ENCODE measurements around the gene RPL18.

Gene RPL18

DNA sequence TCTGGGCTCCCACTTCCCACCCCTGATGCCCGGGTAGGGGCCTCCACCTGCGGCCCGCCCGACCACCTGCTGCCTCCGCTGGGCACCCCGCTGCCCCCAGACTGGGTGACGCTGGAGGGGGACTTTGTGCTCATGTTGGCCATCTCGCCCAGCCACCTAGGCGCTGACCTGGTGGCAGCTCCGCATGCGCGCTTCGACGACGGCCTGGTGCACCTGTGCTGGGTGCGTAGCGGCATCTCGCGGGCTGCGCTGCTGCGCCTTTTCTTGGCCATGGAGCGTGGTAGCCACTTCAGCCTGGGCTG is 10.3 kb upstream of the RPL18 start:
- no peak for DNase-seq

DNA sequence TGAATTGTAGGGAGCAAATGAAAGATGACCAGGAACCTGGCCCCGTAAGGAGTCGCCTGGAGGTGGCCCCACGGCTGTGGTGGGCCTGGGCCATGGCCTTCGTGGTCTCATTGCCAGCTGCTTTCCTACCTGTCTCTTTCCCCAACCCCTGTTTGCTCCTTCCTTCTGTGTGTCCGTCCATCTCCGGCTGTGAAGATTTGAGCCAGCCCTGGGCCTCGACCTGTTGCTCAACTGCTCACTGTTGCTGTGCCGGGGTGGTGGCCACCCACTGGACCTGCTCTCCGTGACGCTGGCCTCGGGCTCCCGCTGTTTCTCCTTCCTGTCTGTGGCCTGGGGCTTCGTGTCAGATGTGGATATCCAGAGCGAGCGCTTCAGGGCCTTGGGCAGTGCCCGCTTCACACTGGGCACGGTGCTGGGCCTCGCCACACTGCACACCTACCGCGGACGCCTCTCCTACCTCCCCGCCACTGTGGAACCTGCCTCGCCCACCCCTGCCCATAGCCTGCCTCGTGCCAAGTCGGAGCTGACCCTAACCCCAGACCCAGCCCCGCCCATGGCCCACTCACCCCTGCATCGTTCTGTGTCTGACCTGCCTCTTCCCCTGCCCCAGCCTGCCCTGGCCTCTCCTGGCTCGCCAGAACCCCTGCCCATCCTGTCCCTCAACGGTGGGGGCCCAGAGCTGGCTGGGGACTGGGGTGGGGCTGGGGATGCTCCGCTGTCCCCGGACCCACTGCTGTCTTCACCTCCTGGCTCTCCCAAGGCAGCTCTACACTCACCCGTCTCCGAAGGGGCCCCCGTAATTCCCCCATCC is 9.7 kb upstream of the RPL18 start:
- no peak for DNase-seq

DNA sequence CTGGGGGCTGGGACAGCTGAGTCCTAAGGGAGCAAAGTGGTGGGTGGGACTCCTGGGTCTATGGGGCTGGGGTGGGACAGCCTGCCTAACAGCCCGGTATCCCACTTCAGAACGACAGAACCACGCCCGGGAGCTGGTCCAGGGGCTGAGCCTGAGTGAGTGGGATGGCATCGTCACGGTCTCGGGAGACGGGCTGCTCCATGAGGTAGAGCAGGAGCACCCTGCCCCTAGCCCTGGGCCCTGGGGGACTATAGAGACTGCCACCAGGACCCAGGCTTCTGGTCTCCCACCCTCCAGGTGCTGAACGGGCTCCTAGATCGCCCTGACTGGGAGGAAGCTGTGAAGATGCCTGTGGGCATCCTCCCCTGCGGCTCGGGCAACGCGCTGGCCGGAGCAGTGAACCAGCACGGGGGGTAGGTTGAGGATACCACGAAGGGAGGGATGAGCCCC is 8.9 kb upstream of the RPL18 start:
- DNase-seq, result no peak

DNA sequence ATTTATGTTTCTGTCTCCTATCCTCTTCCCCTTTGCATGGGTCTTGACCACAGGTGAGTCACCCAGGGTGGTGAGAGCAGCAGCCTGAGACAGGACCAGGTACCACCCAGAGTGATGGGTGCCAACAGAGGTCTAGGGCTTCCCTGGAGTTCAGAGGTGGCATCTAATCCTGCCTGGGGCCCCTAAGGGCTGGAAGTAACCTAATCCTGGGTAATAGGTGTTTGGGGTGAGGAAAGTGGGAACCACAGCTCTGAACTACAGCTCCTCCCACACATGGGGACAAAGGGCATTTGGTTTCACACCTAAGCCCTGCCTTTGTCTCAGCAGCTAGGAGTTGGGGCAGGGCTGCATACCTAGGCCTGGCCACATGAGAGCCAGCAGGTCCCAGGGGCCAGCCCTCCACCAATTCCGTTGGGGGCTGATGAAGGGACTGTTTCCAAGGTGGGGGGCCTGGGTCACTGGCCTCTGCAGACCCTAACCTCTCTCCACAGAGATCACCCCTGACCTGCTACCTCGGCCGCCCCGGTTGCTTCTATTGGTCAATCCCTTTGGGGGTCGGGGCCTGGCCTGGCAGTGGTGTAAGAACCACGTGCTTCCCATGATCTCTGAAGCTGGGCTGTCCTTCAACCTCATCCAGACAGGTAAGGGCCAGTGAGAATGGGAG is 8.4 kb upstream of the RPL18 start:
- peak; percentile 57 for DNase-seq

DNA sequence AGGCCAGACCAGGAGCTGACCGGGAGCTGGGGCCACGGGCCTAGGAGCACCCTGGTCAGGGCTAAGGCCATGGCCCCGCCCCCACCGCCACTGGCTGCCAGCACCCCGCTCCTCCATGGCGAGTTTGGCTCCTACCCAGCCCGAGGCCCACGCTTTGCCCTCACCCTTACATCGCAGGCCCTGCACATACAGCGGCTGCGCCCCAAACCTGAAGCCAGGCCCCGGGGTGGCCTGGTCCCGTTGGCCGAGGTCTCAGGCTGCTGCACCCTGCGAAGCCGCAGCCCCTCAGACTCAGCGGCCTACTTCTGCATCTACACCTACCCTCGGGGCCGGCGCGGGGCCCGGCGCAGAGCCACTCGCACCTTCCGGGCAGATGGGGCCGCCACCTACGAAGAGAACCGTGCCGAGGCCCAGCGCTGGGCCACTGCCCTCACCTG is 6.9 kb upstream of the RPL18 start:
- DNase-seq, result no peak

DNA sequence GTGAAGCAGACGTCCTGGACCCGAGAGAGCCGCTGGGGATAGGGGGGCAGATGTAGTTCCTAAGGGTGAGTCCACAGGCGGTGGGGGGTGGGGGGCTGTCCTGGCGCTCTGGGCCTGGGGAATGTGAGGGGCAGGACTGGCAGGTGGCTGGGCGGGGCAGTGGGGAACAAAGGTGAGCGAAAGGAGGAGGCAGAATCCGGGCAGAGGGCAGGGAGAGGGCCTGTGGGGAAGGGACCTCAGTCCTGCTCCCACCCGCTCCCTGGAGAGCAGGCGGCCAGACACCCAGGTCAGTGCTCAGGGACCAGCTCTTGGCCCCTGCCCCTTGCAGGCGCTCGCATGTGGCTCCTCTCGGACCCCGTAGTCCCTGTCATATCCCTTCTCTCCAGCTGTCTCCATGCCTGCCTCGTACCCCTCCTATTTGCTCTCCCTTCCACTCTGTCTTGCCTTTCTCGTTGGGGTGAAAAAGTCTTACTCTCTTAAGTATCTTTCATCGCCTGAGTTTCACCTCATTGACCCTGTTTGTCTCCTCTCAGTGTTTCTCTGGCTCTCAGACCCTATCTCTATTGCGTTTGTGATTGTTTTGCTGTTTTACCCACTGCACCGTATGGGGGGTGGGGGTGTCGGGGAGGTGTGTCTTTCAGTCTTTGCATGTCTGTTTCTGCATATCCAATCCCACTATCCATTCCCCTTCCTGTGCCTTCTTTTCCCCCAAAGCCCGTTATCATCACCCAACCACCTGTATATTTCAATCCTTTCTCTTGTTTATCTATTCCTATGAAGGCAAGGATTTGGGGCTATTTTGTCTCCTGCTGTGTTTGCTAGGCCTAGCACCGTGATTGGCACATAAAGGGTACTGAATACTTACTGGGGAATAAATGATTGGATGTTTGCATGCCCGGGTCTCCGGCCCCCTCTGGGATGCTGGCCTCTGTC is 6.1 kb upstream of the RPL18 start:
- DNase-seq, result no peak

DNA sequence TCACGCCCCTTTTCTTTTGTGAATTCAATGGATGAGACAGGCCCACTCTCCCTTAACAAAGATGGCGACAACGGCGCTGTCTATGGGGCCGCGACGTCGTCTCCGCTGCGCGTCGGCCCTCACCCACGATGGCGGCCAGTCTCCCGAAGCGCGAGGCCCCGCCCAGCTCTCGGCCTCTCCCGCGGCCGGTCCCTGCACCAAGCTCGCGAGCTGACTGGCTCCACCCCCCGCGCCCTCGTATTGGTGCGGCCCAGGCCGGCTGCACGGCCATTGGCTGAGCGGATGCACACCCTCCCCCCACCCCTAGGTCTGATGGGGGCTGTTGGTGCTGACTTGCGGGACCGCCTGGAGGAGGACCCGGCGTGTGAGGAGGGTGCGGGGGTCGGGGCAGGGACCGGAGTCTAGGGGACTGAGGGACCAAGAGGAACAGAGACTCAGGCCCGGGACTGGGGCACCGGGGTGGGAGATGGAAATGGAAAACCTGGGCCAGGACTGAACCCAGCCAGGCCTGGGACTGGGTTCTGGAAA is 5.2 kb upstream of the RPL18 start:
- peak; percentile 95 for DNase-seq

DNA sequence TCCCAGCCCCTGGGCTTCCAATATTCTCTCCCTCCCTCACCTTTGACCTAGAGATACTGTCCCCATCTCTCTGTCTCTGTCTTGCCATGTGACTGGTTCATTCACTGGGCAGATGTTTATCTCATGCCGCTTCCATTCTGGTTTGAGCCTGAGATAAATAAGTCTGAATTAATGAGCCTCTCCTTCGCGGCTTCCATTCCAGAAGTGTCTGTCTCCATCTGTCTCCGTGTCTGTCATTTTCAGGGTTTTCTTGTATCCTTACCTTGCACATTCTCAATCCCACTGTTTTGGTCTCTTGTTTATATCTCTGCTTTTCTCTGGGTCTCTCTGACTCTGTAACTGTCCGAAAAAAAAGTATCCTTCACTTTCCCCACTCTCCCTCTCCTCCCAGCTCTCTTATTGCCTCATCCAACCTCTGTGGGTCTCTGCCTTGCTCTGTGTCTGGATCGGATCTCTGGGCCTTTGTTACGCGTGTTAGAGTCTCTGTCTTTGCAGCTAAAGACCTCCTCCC is 4.6 kb upstream of the RPL18 start:
- DNase-seq, result no peak

DNA sequence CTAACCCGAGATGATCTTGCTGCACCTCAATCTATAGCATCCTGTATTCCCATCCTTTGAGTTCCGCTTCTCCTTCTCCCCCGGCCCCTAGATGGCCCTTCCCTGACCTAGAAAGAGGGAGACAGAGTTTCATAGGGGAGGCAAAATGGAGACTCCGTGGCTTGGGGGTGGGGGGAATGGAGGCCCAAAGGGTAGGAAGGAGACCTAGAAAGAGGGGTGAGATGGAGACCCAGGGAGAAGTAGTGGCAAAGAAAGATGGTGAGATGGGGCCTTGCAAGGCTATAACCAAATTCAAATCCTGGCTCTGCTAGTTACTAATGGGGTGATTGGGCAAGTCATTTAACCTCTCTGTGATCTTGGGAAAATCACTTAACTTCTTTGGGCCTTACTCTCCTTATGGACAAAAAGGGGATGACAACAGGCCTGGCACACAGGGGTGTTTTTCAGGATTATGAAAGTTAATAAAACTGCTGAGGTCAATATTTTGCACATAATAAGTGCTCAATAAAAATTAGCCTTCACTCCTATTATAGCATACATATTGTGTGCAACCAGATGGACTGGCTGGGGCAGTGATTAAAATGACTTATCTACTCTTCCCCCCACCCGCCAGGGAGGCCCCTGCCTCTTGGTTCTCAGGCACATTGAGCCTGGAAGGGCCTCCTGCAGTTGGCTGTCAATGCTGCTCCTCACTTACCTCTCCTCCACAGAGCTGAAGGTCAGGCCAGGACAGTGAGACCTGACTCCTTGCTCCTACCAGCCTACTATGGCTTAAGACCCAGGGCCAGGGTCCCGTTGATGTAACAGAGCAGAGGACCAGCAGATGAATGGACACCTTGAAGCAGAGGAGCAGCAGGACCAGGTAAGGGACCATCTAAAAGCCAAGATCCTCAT is 961 bp upstream of the RPL18 start:
- DNase-seq, result no peak

DNA sequence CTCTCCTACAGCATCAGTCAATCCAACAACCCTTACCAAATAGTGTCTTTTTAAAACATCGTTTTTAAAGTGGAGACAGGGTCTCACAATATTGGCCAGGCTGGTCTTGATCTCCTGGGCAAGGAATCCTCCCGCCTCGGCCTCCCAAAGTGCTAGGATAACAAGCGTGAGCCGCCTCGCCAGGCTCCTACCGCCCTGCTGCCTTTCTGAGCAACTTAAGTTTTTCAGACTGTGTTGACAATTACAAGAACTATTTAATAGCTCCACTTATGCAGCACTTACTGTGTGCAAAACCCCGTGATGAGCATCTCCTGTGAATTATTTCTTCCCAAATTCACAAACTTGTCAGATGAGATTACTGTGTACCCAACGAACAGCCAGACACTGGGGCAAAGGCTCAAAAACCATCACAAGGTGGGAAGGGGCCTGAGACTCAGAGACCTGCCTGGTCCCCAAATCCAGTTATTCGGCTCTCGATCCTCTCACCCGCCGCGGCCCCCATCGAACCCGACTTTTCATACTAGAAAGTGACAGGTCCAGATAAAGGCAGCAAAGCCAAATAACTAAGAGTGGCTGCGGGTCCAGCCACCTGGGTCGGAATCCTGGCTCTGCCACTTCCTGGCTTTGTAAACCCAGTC is 581 bp downstream of the RPL18 start:
- DNase-seq, result no peak

DNA sequence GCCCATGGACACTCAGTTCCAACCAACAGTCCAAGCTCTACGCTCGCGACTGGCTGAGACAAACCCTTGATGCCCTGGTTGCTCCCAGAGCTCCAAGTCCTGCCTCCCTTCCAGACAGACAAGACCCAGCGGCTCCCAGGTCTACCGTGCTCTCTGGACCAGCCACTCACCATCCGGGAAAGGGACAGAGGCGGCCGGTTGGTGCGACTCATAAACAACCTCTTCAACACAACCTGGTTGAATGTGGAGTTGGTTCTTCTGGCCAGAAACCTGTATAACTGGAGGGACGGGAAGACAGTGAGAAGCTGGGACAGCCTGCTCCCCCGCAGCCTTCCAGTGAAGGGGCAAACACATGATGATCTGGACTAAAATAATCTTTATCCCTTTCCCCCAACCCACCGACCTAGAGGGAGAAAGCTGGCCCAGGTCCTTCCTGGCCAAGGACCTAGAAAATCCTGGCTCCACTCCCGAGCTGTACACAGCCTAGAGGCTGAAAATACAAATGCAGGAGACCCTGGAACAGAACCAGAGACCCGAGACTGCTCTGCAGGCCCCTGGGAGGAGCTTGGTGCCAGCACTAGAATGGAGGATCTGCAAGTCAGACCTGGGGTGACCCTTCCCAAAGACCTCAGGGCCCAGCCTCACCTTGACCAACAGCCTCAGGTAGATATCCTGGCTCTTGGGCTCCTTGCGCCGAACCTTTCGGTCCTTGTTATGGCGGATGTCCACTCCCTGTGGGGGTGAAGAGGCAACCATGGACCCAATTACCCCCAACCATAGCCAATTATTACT is 1.6 kb downstream of the RPL18 start:
- DNase-seq, result no peak

DNA sequence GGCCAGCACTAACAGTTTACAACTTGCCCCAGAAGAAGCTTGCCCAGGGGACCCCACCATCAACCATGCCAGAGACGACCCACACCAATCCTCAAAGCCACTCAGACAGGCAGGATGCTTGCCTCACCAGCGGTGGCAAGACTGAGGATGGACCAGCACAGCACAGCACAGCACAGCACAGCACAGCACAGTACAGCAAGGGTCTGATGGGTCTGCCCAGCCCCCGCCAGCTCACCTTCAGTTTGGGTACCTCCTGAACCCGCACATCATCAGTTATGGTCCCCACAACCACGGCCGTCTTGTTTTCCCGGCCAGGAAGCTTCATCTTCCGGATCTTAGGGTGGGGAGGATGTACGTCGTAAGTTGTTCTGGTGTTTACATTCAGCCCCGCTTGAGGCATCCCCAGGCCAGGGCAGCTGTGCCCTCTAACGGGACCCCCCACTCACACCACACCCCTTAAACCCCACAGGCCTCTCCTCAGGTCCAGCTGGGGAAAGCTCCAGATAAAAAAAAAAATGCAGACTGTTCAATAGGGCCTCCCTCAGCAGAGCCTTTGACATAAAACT is 2.4 kb downstream of the RPL18 start:
- no peak for DNase-seq

DNA sequence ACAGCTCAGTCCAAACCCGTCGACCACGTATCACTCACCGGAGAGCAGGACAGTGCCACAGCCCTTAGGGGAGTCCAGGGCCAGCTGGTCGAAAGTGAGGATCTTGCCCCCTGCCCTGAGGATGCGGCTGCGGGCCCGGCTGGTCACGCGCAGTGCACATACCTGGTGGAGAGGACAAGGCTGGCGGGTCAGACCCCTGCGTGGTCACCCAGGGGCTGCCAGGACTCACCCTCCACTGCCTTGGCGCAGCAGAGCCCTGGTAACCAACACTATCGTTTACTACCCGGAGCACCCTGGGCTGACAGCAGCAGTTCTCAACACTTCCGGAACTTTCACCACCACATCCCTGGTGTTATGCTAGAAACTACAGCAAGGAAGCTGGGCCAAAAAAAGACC is 2.9 kb downstream of the RPL18 start:
- DNase-seq, result no peak

DNA sequence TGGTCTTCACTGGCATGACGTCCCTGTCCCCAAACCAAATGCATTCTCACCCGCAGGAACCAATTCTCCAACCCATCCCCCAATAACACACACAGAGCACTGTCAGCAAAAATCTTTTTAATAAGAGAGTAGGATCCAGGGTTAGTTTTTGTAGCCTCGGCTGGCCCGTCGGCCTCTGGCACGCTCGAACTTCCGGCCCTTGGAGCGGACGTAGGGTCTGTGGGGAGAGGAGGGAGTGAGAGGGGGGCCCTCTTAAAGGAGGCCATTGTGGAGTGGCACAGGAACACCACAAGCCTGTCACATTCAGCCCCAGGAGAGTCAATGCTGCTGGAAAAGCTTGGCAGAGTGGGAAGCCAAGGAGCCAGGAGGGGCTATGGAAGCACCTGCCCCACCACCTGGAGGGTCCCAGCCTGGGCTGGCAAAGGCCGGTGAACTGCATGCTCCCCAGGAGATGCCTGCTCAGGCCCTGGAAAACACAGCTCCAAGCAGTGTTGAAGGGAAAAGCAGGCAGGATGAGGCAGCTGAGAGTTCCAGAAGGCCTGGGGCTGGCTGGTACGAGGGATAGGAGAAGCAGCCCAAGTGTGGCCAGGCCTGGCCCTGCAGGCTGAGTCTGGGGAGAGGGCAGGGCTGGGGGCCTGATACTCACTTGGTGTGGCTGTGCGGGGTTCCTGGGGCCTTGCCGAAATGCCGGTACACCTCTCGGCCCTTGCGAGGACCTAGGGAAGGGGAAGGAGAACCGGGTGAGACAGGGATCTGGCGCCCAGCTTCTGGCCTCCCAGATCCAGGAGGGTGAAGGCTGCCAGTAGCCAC is 3.5 kb downstream of the RPL18 start:
- DNase-seq, result no peak

DNA sequence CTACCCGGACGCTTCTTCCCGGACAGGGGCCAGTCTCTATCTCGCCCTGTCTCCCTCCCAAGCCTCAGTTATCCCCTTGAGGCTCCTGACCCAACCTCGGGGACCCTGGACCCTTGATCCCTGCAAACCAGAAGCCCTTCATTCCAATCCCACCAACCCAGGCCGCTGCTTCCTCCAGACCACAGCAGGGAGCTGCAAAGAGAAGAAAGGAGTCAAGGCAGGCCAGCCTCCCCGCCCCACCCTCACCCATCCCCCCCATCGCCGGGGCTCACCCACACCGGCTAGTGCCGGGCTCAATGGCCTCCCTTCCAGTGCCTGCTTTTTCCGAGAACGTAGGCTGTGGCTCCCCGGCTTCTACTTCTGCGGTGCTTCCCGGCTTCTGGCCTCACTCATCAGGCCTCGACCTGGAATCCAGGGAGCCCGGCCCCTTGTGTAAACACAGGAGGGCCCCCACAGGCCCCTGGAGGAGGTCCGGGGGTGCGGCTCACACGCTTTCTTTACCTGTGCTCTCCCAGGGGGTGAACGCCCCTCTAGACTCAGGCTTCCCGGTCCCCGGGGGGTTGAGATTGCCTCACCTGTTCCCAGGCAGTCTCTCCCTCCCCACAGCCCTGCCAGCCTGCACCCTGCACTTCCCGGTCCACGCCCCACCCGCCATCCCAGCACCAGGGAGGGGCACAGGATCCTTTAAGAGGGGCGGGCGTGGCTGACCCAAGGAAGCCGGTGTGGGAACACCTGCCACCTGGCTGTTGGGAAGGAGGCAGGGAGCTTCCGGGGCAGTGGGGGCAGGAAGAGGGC is 4.3 kb downstream of the RPL18 start, which contains the start of gene FAM83E:
TSS of gene FAM83E (minus strand) at position 641 of the 795 bp plus-strand sequence. CDS start 1,704 bp downstream, outside the sequence.
- no peak for DNase-seq

DNA sequence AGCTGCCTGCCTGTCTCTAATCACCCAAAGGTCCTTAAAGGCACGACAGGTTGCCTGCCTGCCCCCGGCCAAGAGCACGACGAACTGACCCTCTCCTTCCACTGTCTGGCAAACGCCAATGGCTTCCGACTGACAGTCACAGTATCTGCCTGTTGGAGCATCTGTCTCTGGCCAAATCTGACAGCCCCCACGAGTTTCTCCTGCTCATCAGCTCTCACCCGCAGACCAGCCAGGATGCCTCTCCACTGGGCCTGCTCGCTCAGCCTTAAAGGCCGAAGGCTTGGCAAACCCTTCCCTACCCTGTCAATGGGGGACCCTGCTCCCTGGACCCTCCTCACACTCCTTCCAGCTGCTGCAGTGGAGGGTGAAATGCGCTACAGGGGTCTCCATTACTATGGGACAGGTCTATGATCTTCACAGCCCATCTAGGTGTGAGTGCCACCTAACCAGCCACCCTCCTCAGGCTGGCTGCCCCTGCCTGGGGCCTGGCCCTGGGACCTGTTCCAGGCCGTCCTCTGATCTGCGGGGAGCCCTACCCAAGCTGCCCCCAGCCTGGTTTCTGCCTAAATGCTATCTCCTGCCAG is 5.0 kb downstream of the RPL18 start:
- DNase-seq, result no peak

DNA sequence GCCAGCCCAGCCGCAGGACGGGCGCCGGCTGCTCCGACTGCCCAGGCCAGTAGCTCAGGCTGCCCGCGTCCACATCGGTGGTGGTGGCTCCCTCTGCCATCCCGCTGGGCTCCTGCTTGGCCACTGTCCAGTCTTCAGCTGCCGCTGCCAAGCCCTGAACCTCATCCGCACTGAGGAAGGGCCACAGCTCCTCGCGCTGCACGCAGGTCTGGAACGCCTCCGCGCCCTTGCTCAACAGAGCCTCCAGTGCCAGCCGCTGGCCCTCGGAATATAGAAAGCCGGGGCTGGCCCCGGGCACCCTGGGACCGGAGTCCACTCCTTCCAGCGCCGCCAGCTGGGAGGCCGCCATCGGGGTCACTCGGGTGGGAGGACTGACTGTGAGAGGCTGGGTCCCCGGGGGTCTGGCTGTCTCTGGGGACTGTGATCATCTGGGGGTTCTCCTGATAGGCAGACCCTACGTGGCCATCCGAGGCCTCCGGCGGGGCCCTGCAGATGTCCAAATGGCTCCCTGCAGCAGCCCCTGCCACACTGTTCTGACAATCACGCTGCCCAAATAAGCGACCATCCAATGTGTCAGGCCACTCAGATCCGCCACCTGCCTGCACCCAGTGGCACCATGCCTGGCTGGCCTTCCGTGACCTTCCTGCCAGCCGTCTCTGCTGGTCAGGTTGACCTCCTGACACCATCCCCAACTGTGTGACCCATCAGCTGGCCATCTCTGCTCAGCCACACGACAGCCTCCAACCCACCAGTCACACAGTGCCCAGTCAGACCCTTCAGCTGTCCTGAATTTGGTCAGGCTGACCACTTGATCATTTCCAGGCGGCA is 5.7 kb downstream of the RPL18 start:
- DNase-seq, result no peak

All from activated gamma-delta T cell treated with Interleukin-2 at 50 U/mL for 16 hours (primary cell).